Cardiac muscle cell (in vitro differentiated cells and primary cell): ENCODE data around the gene CAMK2B. TPM values are rescaled to one million over a fixed set of nuclear protein-coding genes. Genes with fewer than 3 reads are reported as not detected.

ENCODE experiments used
- DNase-seq, 2 donors: peaks; one replicate each; pipeline versions ENCODE4 v3.0.0 to v3.0.0-alpha.2; 2010 to 2017; ENCODE audit warnings: low read depth in 1 of 2, low spot score in 1 of 2
- H3K27ac ChIP-seq: fragments of 200-600 bp; sonication (generic); 2 replicates; pipeline ENCODE4 v1.5.1; 2016
- H3K27me3 ChIP-seq: fragments of 200-600 bp; sonication (generic); 2 replicates; pipeline ENCODE4 v1.6.0; 2016; ENCODE audit warnings: control low read depth
- H3K36me3 ChIP-seq: fragments of 200-600 bp; sonication (generic); 2 replicates; pipeline ENCODE4 v1.5.1; 2016; ENCODE audit warnings: control low read depth
- H3K4me1 ChIP-seq: fragments of 200-600 bp; sonication (generic); 2 replicates; pipeline ENCODE4 v1.8.1; 2017; ENCODE audit warnings: low read depth, mild to moderate bottlenecking, mixed run types
- H3K4me3 ChIP-seq: fragments of 200-600 bp; sonication (generic); 2 replicates; pipeline ENCODE4 v1.5.1; 2016; ENCODE audit warnings: mild to moderate bottlenecking
- H3K9me3 ChIP-seq: fragments of 200-600 bp; sonication (generic); 2 replicates; pipeline ENCODE4 v1.5.1; 2017; ENCODE audit warnings: low read depth, mild to moderate bottlenecking, control low read depth
- CTCF ChIP-seq: IDR thresholded peaks from 2 replicates; pipeline ENCODE4 v1.5.1; 2012; ENCODE audit warnings: low read depth, mild to moderate bottlenecking, low read length
- polyA plus RNA-seq: library from polyadenylated mRNA; unstranded; fragments of >200 nt; fragmentation: Nextera tagmentation; extraction: Ambion mirVana; gene quantifications from 2 replicates; pipeline ENCODE4 v1.2.1, GENCODE V29; 2016
- total RNA-seq: library from RNA; depleted of rRNA; stranded (reverse); fragments of >200 nt; gene quantifications from 2 replicates; pipeline ENCODE4 v1.2.3, GENCODE V29; 2016

Gene CAMK2B
- total and polyA plus RNA-seq, 2 experiments from 2014 or later = 7.7 to 17.7 TPM

- TF ChIP-seq CTCF = no peak
- H3K36me3 ChIP-seq = no peaks in the 10 kb centered on the region
- no peak for DNase-seq
- no peak overlapping the region for H3K27ac ChIP-seq
- H3K27me3 ChIP-seq = no peaks in the 10 kb centered on the region
- H3K4me3 ChIP-seq = no peak overlapping the region
- H3K9me3 ChIP-seq = no peaks in the 10 kb centered on the region
- H3K4me1 ChIP-seq = peaks cover 10% of the 10 kb centered on the region
Measured at GRCh38 chr7:44272981-44273380, 52.4 kb downstream of the CAMK2B start.

GRCh38 chr7:44272456-44272855 is 52.9 kb downstream of the CAMK2B start:
- TF ChIP-seq CTCF = no peak
- H3K27ac ChIP-seq = no peak overlapping the region
- no peaks in the 10 kb centered on the region for H3K9me3 ChIP-seq
- H3K27me3 ChIP-seq = no peaks in the 10 kb centered on the region
- no peak overlapping the region for H3K4me3 ChIP-seq
- H3K36me3 ChIP-seq = no peaks in the 10 kb centered on the region
- no peak for DNase-seq
- H3K4me1 ChIP-seq = peaks cover 12% of the 10 kb centered on the region

GRCh38 chr7:44269943-44270493 is 55.4 kb downstream of the CAMK2B start:
- DNase-seq = no peak
- no peak overlapping the region for H3K4me3 ChIP-seq
- H3K27ac ChIP-seq = no peak overlapping the region
- H3K36me3 ChIP-seq = no peaks in the 10 kb centered on the region
- no peaks in the 10 kb centered on the region for H3K9me3 ChIP-seq
- no peaks in the 10 kb centered on the region for H3K27me3 ChIP-seq
- TF ChIP-seq CTCF = no peak
- H3K4me1 ChIP-seq = peaks cover 4% of the 10 kb centered on the region

- Histone ChIP-seq H3K4me1 (peaks cover 9% of the 10 kb centered on the region), H3K36me3 (no peaks in the 10 kb centered on the region), H3K27me3 (no peaks in the 10 kb centered on the region), H3K4me3 (no peak overlapping the region), H3K27ac (no peak overlapping the region), H3K9me3 (no peaks in the 10 kb centered on the region)
- no peak for TF ChIP-seq CTCF
- no peak for DNase-seq
Measured at GRCh38 chr7:44269417-44269816, 56.0 kb downstream of the CAMK2B start.

- no peak for DNase-seq
- Histone ChIP-seq H3K27ac (no peak overlapping the region), H3K27me3 (no peaks in the 10 kb centered on the region), H3K36me3 (no peaks in the 10 kb centered on the region), H3K4me1 (peaks cover 15% of the 10 kb centered on the region), H3K9me3 (no peaks in the 10 kb centered on the region), H3K4me3 (no peak overlapping the region)
- no peak for TF ChIP-seq CTCF
Measured at GRCh38 chr7:44268671-44269070, 56.7 kb downstream of the CAMK2B start.
